Keratinocyte (primary cell): ENCODE data around the gene NECTIN2. TPM values are rescaled to one million over a fixed set of nuclear protein-coding genes. Genes with fewer than 3 reads are reported as not detected.

Source experiments
- DNase-seq: peaks from one replicate; pipeline ENCODE4 v3.0.0-alpha.2; 2011; ENCODE audit warnings: low read depth, missing footprints, low spot score
- FAIRE-seq: peaks from 2 replicates; lab custom pipeline; 2011; peaks lifted over from hg19 to GRCh38; lab: Jason Lieb, UNC
- H2AFZ ChIP-seq: 2 replicates; pipeline ENCODE4 v1.6.0; 2012; ENCODE audit warnings: low read length, control low read depth, inconsistent platforms; ENCODE audit not compliant: control insufficient read depth
- H3K27ac ChIP-seq: 2 replicates; pipeline ENCODE4 v1.5.1; 2011; ENCODE audit warnings: low read length; ENCODE audit not compliant: control insufficient read depth, insufficient read depth
- H3K27me3 ChIP-seq: 3 replicates; pipeline ENCODE4 v1.6.0; 2011; ENCODE audit warnings: low read length; ENCODE audit not compliant: control insufficient read depth, insufficient read depth; ENCODE audit errors: extremely low read depth
- H3K36me3 ChIP-seq, 2 experiments: 2 replicates in 1 of 2; 3 replicates in 1 of 2; pipeline ENCODE4 v1.5.1; 2011; ENCODE audit warnings: low read length in 2 of 2, mild to moderate bottlenecking in 1 of 2; ENCODE audit not compliant: control insufficient read depth in 2 of 2, insufficient read depth in 2 of 2; ENCODE audit errors: extremely low read depth in 1 of 2
- H3K4me1 ChIP-seq: 3 replicates; pipeline ENCODE4 v1.5.1; 2011; ENCODE audit warnings: low read length; ENCODE audit not compliant: control insufficient read depth, insufficient read depth; ENCODE audit errors: extremely low read depth
- H3K4me2 ChIP-seq: 3 replicates; pipeline ENCODE4 v1.6.0; 2011; ENCODE audit warnings: low read depth, low read length; ENCODE audit not compliant: control insufficient read depth, insufficient read depth; ENCODE audit errors: extremely low read depth
- H3K4me3 ChIP-seq, 3 experiments: fragments of 200-600 bp in 1 of 3; sonication (generic) in 1 of 3; 2 replicates in 2 of 3; 3 replicates in 1 of 3; pipeline ENCODE4 v1.5.1; 2011 to 2016; ENCODE audit warnings: low read length in 3 of 3, mild to moderate bottlenecking in 3 of 3, control low read depth in 2 of 3, inconsistent platforms in 1 of 3, low read depth in 1 of 3, mixed read lengths in 1 of 3, mixed run types in 1 of 3, moderate library complexity in 1 of 3; ENCODE audit not compliant: control insufficient read depth in 2 of 3, insufficient read depth in 2 of 3; ENCODE audit errors: extremely low read depth in 1 of 3
- H3K79me2 ChIP-seq: 2 replicates; pipeline ENCODE4 v1.6.0; 2012; ENCODE audit warnings: low read length; ENCODE audit not compliant: control insufficient read depth, insufficient read depth
- H3K9ac ChIP-seq: 3 replicates; pipeline ENCODE4 v1.6.0; 2011; ENCODE audit warnings: low read length; ENCODE audit not compliant: control insufficient read depth, insufficient read depth; ENCODE audit errors: extremely low read depth
- H3K9me1 ChIP-seq: 3 replicates; pipeline ENCODE4 v1.6.0; 2011; ENCODE audit warnings: low read length; ENCODE audit not compliant: control insufficient read depth, insufficient read depth; ENCODE audit errors: extremely low read depth
- H3K9me3 ChIP-seq: 2 replicates; pipeline ENCODE4 v1.5.1; 2012; ENCODE audit warnings: low read depth, low read length; ENCODE audit not compliant: control insufficient read depth
- H4K20me1 ChIP-seq: 3 replicates; pipeline ENCODE4 v1.6.0; 2011; ENCODE audit warnings: low read length; ENCODE audit not compliant: control insufficient read depth, insufficient read depth; ENCODE audit errors: extremely low read depth
- CTCF ChIP-seq, 3 experiments: IDR thresholded peaks in 1 of 3; conservative IDR thresholded peaks in 1 of 3; optimal IDR thresholded peaks in 1 of 3; 2 replicates in 2 of 3; 3 replicates in 1 of 3; pipeline versions ENCODE3 to v1.5.1; 2011; ENCODE audit warnings: low read length in 3 of 3, mild to moderate bottlenecking in 3 of 3, moderate library complexity in 2 of 3, control low read depth in 1 of 3, inconsistent platforms in 1 of 3; ENCODE audit not compliant: insufficient read depth in 2 of 3; ENCODE audit errors: extremely low read depth in 1 of 3
- EZH2 ChIP-seq: IDR thresholded peaks from one replicate; pipeline ENCODE4 v1.6.1; 2012; ENCODE audit warnings: inconsistent platforms, mild to moderate bottlenecking, low read length, moderate library complexity
- dilution Hi-C: fragments of 300-500 bp; cut with MboI; formaldehyde crosslinking; loops from one replicate; pipeline ENCODE4 v1.7.0; 2020; ENCODE audit warnings: low sequenced_read_pairs; ENCODE audit not compliant: extremely low pct_ligation_motif_present
- polyA plus RNA-seq, 5 experiments: library from polyadenylated mRNA; depleted of rRNA in 3 of 5; stranded (reverse) in 3 of 5; stranded (forward) in 1 of 5; unstranded in 1 of 5; fragments of >200 nt; gene quantifications; 1 replicate in 1 of 5; 2 replicates in 3 of 5; 3 replicates in 1 of 5; pipeline versions ENCODE4 v1.2.1 to v1.2.3, GENCODE V29; 2011 to 2012; ENCODE audit warnings: missing spikeins in 2 of 5, low read depth in 1 of 5, low replicate concordance in 1 of 5

Gene NECTIN2
- polyA plus RNA-seq, 1 donor (not counting 4 experiments of a cell fraction or from before 2014, with no cell fraction given): 26.8 TPM

- no peak overlapping the region for H2AFZ ChIP-seq
- H3K4me3 ChIP-seq: no peak overlapping the region
- H3K36me3 ChIP-seq: peaks cover 0 to 11% of the 10 kb centered on the region in 2 experiments
- H3K27ac ChIP-seq: no peak overlapping the region
- H4K20me1 ChIP-seq: no peaks in the 10 kb centered on the region
- no peaks in the 10 kb centered on the region for H3K4me1 ChIP-seq
- dilution Hi-C loops: no loop called here
- no peaks in the 10 kb centered on the region for H3K9me3 ChIP-seq
- H3K27me3 ChIP-seq: peaks cover 13% of the 10 kb centered on the region
- no peak for DNase-seq
- TF ChIP-seq CTCF (optimal IDR thresholded peaks at IDR 0.05 in 1 of 3, IDR thresholded peaks at IDR 0.05 in 1 of 3, conservative IDR thresholded peaks at IDR 0.05 in 1 of 3; ENCODE audit: extremely low read depth in 1 of 3, insufficient read depth in 2 of 3, low read length in 3 of 3): no peak
- H3K9ac ChIP-seq: no peak overlapping the region
- no peak overlapping the region for H3K4me2 ChIP-seq
- no peaks in the 10 kb centered on the region for H3K9me1 ChIP-seq
- FAIRE-seq: no peak
- H3K79me2 ChIP-seq: no peaks in the 10 kb centered on the region
These were observed 23.9 kb upstream of the NECTIN2 start for GRCh38 chr19:44822177-44822576.

- H3K27me3 ChIP-seq: peaks cover 17% of the 10 kb centered on the region
- H3K79me2 ChIP-seq: no peaks in the 10 kb centered on the region
- no peak overlapping the region for H3K9ac ChIP-seq
- no peak overlapping the region for H2AFZ ChIP-seq
- H3K4me2 ChIP-seq: no peak overlapping the region
- H3K27ac ChIP-seq: no peak overlapping the region
- H3K4me3 ChIP-seq: no peak overlapping the region
- no peak for TF ChIP-seq EZH2
- no peak for TF ChIP-seq CTCF (optimal IDR thresholded peaks at IDR 0.05 in 1 of 3, IDR thresholded peaks at IDR 0.05 in 1 of 3, conservative IDR thresholded peaks at IDR 0.05 in 1 of 3; ENCODE audit: extremely low read depth in 1 of 3, insufficient read depth in 2 of 3, low read length in 3 of 3)
- no peaks in the 10 kb centered on the region for H3K4me1 ChIP-seq
- no peaks in the 10 kb centered on the region for H3K9me3 ChIP-seq
- peaks cover 0 to 10% of the 10 kb centered on the region in 2 experiments for H3K36me3 ChIP-seq
- no peaks in the 10 kb centered on the region for H4K20me1 ChIP-seq
- DNase-seq: no peak
- no peaks in the 10 kb centered on the region for H3K9me1 ChIP-seq
- dilution Hi-C loops: no loop called here
- FAIRE-seq: no peak
These were observed 23.3 kb upstream of the NECTIN2 start for GRCh38 chr19:44822670-44823372.
